SK-N-SH (cell line): ENCODE data around the gene IMPG2. TPM values are rescaled to one million over a fixed set of nuclear protein-coding genes. Genes with fewer than 3 reads are reported as not detected.

ENCODE experiments used
- CTCF ChIA-PET: fragments of 300-600, 350-600 bp; formaldehyde crosslinking; extraction: SDS; loops from one replicate; lab custom pipeline; 2021; lab: Yijun Ruan, JAX
- POLR2A ChIA-PET: fragments of 350-600 bp; sonication (Branson Sonifier 250); formaldehyde crosslinking; extraction: SDS; loops from one replicate; lab custom pipeline; 2020; ENCODE audit warnings: antibody characterized with exemption, inconsistent platforms; lab: Yijun Ruan, JAX
- DNase-seq: peaks from one replicate; pipeline ENCODE4 v3.0.0; 2012
- H2AFZ ChIP-seq: fragments of 200-600 bp; sonication (generic); 2 replicates; pipeline ENCODE4 v1.8.1; 2016; ENCODE audit warnings: antibody characterized with exemption, mild to moderate bottlenecking, low read depth
- H3F3A ChIP-seq: fragments of 200-600 bp; sonication (generic); replicated peaks from 2 replicates; pipeline ENCODE3; 2016; ENCODE audit warnings: antibody characterized with exemption, mild to moderate bottlenecking; ENCODE audit not compliant: insufficient read depth
- H3K27ac ChIP-seq, 2 experiments: fragments of 200-500 bp in 1 of 2; fragments of 200-600 bp in 1 of 2; sonication (Bioruptor generic) in 1 of 2; sonication (generic), shearing (Covaris generic) in 1 of 2; 2 replicates each; pipeline versions ENCODE4 v1.5.1 to v1.6.1; 2014 to 2016; ENCODE audit warnings: low read depth in 2 of 2, inconsistent platforms in 1 of 2, low read length in 1 of 2, mild to moderate bottlenecking in 1 of 2, mixed read lengths in 1 of 2
- H3K27me3 ChIP-seq: fragments of 200-600 bp; sonication (generic), shearing (Covaris generic); 2 replicates; pipeline ENCODE4 v1.6.1; 2016; ENCODE audit warnings: mixed run types; ENCODE audit not compliant: insufficient read depth
- H3K36me3 ChIP-seq, 2 experiments: fragments of 200-500 bp in 1 of 2; fragments of 200-600 bp in 1 of 2; sonication (Bioruptor generic) in 1 of 2; sonication (generic) in 1 of 2; replicated peaks in 1 of 2; 2 replicates each; pipeline versions ENCODE3 to v1.5.1; 2014 to 2016; ENCODE audit warnings: low read length in 1 of 2, mild to moderate bottlenecking in 1 of 2; ENCODE audit not compliant: insufficient read depth in 2 of 2, control insufficient read depth in 1 of 2
- H3K4me1 ChIP-seq, 2 experiments: fragments of 200-500 bp in 1 of 2; fragments of 200-600 bp in 1 of 2; sonication (Bioruptor generic) in 1 of 2; sonication (generic), shearing (Covaris generic) in 1 of 2; 2 replicates each; pipeline versions ENCODE4 v1.5.1 to v1.6.1; 2014 to 2016; ENCODE audit warnings: low read depth in 1 of 2, low read length in 1 of 2, mixed run types in 1 of 2; ENCODE audit not compliant: insufficient read depth in 2 of 2, control insufficient read depth in 1 of 2
- H3K4me2 ChIP-seq: fragments of 200-600 bp; sonication (generic), shearing (Covaris generic); 2 replicates; pipeline ENCODE4 v1.6.1; 2017; ENCODE audit warnings: mixed run types
- H3K4me3 ChIP-seq, 2 experiments: fragments of 200-500 bp in 1 of 2; fragments of 200-600 bp in 1 of 2; sonication (Bioruptor generic) in 1 of 2; sonication (generic), shearing (Covaris generic) in 1 of 2; 2 replicates each; pipeline versions ENCODE4 v1.5.1 to v1.8.1; 2014 to 2016; ENCODE audit warnings: low read depth in 2 of 2, inconsistent platforms in 1 of 2, low read length in 1 of 2, mild to moderate bottlenecking in 1 of 2, mixed read lengths in 1 of 2, moderate library complexity in 1 of 2
- H3K79me2 ChIP-seq: fragments of 200-600 bp; sonication (generic); 2 replicates; pipeline ENCODE4 v1.8.1; 2017; ENCODE audit warnings: mild to moderate bottlenecking; ENCODE audit not compliant: insufficient read depth
- H3K9ac ChIP-seq: fragments of 200-600 bp; sonication (generic); 2 replicates; pipeline ENCODE4 v1.6.1; 2017; ENCODE audit warnings: mixed run types
- H3K9me2 ChIP-seq: fragments of 200-600 bp; sonication (generic); 2 replicates; pipeline ENCODE4 v1.6.1; 2017; ENCODE audit warnings: mixed run types
- H3K9me3 ChIP-seq: fragments of 200-600 bp; sonication (generic); 2 replicates; pipeline ENCODE4 v1.6.1; 2017; ENCODE audit warnings: mixed run types, mild to moderate bottlenecking, moderate library complexity
- H4K20me1 ChIP-seq: fragments of 200-600 bp; sonication (generic); 2 replicates; pipeline ENCODE4 v1.6.1; 2017; ENCODE audit warnings: mild to moderate bottlenecking, mixed run types; ENCODE audit not compliant: insufficient read depth
- CHD2 ChIP-seq: fragments of 150-350 bp; IDR thresholded peaks from 2 replicates; pipeline ENCODE4 v1.6.1; 2018; ENCODE audit warnings: low read length; ENCODE audit not compliant: partially characterized antibody
- CTCF ChIP-seq: fragments of 200-600 bp; sonication (generic); IDR thresholded peaks from 2 replicates; pipeline ENCODE4 v1.6.1; 2017; ENCODE audit warnings: antibody characterized with exemption, mild to moderate bottlenecking, moderate library complexity
- ELF1 ChIP-seq: IDR thresholded peaks from 2 replicates; pipeline ENCODE4 v1.4.0; 2012
- FOSL2 ChIP-seq: IDR thresholded peaks from 2 replicates; pipeline ENCODE4 v1.4.0; 2012; ENCODE audit warnings: low read depth, mild to moderate bottlenecking, moderate library complexity, borderline replicate concordance
- GATA2 ChIP-seq: sonication (generic); formaldehyde crosslinking; IDR thresholded peaks from 2 replicates; pipeline ENCODE4 v1.5.0; 2020; ENCODE audit warnings: mild to moderate bottlenecking, missing genetic modification reagents
- IRF3 ChIP-seq: fragments of 150-350 bp; IDR thresholded peaks from 2 replicates; pipeline ENCODE4 v1.6.1; 2016; ENCODE audit warnings: mild to moderate bottlenecking, low read depth, low read length
- MEF2A ChIP-seq: IDR thresholded peaks from 2 replicates; pipeline ENCODE4 v1.4.0; 2012; ENCODE audit warnings: low read depth, borderline replicate concordance
- NFIC ChIP-seq: IDR thresholded peaks from 2 replicates; pipeline ENCODE4 v1.4.0; 2012; ENCODE audit warnings: borderline replicate concordance
- TAF1 ChIP-seq: IDR thresholded peaks from 2 replicates; pipeline ENCODE4 v1.6.1; 2012; ENCODE audit warnings: low read depth, mild to moderate bottlenecking, low read length, moderate library complexity, borderline replicate concordance
- USF1 ChIP-seq: IDR thresholded peaks from 2 replicates; pipeline ENCODE4 v1.4.0; 2012; ENCODE audit warnings: low read depth, borderline replicate concordance
- USF2 ChIP-seq: fragments of 150-350 bp; IDR thresholded peaks from 2 replicates; pipeline ENCODE4 v1.6.1; 2017; ENCODE audit warnings: antibody characterized with exemption, low read length, low read depth, borderline replicate concordance
- WGBS: methylation state at CpG from one replicate; pipeline ENCODE4 v1.1.6; 2017; ENCODE audit warnings: low lambda C conversion rate; 5-methylcytosine and 5-hydroxymethylcytosine counted together
- polyA plus RNA-seq, 3 experiments: library from polyadenylated mRNA; depleted of rRNA; stranded (reverse); fragments of >200 nt; gene quantifications; 2 replicates each; pipeline ENCODE4 v1.2.3, GENCODE V29; 2012

The IMPG2 gene
- polyA plus RNA-seq, 1 of the 3 experiments (the other 2 are of a cell fraction) = 0.03 TPM

- no peaks in the 10 kb centered on the region for H3K36me3 ChIP-seq
- no peaks in the 10 kb centered on the region for H3K9me3 ChIP-seq
- H4K20me1 ChIP-seq = no peaks in the 10 kb centered on the region
- ChIA-PET POLR2A (no interaction called here), CTCF (no interaction called here)
- H3K4me2 ChIP-seq = no peak overlapping the region
- 31% methylated on average over 2 of the region's 2 CpGs for WGBS
- no peaks in the 10 kb centered on the region for H3K4me1 ChIP-seq
- no peak overlapping the region for H3K27ac ChIP-seq
- H3K27me3 ChIP-seq = no peaks in the 10 kb centered on the region
- no peak overlapping the region for H2AFZ ChIP-seq
- H3K79me2 ChIP-seq = no peaks in the 10 kb centered on the region
- no peaks in the 10 kb centered on the region for H3F3A ChIP-seq
- no peak for TF ChIP-seq GATA2
- TF ChIP-seq IRF3 = no peak
- TF ChIP-seq ELF1 = no peak
- no peak for TF ChIP-seq TAF1
- H3K9ac ChIP-seq = no peak overlapping the region
- no peak overlapping the region for H3K4me3 ChIP-seq
- no peak for DNase-seq
- H3K9me2 ChIP-seq = no peaks in the 10 kb centered on the region
Observed at GRCh38 chr3:101288294-101288693, 32.1 kb downstream of the IMPG2 start.

- H4K20me1 ChIP-seq = no peaks in the 10 kb centered on the region
- POLR2A ChIA-PET = no interaction called here
- no peaks in the 10 kb centered on the region for H3K36me3 ChIP-seq
- no peak overlapping the region for H2AFZ ChIP-seq
- TF ChIP-seq USF1 (no peak), MEF2A (no peak), USF2 (no peak), NFIC (no peak), CHD2 (no peak), FOSL2 (no peak), CTCF (no peak)
- H3K79me2 ChIP-seq = no peaks in the 10 kb centered on the region
- no peak overlapping the region for H3K27ac ChIP-seq
- no peak overlapping the region for H3K4me2 ChIP-seq
- no peaks in the 10 kb centered on the region for H3K9me3 ChIP-seq
- H3K27me3 ChIP-seq = no peaks in the 10 kb centered on the region
- no peaks in the 10 kb centered on the region; a peak in 1 of 4 replicates for H3K4me1 ChIP-seq
- H3K9ac ChIP-seq = no peak overlapping the region
- H3F3A ChIP-seq = no peaks in the 10 kb centered on the region
- H3K4me3 ChIP-seq = no peak overlapping the region
- no peak for DNase-seq
- no peaks in the 10 kb centered on the region for H3K9me2 ChIP-seq
- CTCF ChIA-PET = no interaction called here
- 26% methylated on average over 1 of the region's 1 CpG for WGBS
Observed at GRCh38 chr3:101284757-101285156, 35.6 kb downstream of the IMPG2 start.
